SJCRH30 (cell line): ENCODE data around the gene ISM2. TPM values are rescaled to one million over a fixed set of nuclear protein-coding genes. Genes with fewer than 3 reads are reported as not detected.

Source experiments
- DNase-seq, 2 experiments: peaks; one replicate each; pipeline ENCODE4 v3.0.0-alpha.2; 2015 to 2020
- H3K27ac ChIP-seq: fragments of 250-450 bp; sonication (Bioruptor Pico); 2 replicates; pipeline ENCODE4 v1.5.1; 2020; ENCODE audit warnings: mild to moderate bottlenecking, moderate library complexity
- H3K27me3 ChIP-seq: fragments of 250-450 bp; sonication (Bioruptor Pico); 2 replicates; pipeline ENCODE4 v1.5.1; 2020; ENCODE audit warnings: mild to moderate bottlenecking, moderate library complexity
- H3K36me3 ChIP-seq: fragments of 250-450 bp; sonication (Bioruptor Pico); 2 replicates; pipeline ENCODE4 v1.5.1; 2020; ENCODE audit warnings: mild to moderate bottlenecking, moderate library complexity
- H3K4me1 ChIP-seq: fragments of 250-450 bp; sonication (Bioruptor Pico); 2 replicates; pipeline ENCODE4 v1.5.1; 2020; ENCODE audit warnings: mild to moderate bottlenecking, moderate library complexity
- H3K4me3 ChIP-seq: fragments of 250-450 bp; sonication (Bioruptor Pico); 2 replicates; pipeline ENCODE4 v1.5.1; 2020; ENCODE audit warnings: mild to moderate bottlenecking, moderate library complexity
- H3K9me3 ChIP-seq: fragments of 250-450 bp; sonication (Bioruptor Pico); replicated peaks from 2 replicates; pipeline ENCODE4 v1.5.1; 2020; ENCODE audit warnings: mild to moderate bottlenecking, moderate library complexity
- total RNA-seq: library from RNA; depleted of rRNA; stranded (reverse); fragments of >200 nt; shearing (Covaris generic); gene quantifications from 2 replicates; pipeline ENCODE4 v1.2.3, GENCODE V29; 2014

The ISM2 gene
- total RNA-seq, 1 experiment from 2014 or later = 0.16 TPM

DNA sequence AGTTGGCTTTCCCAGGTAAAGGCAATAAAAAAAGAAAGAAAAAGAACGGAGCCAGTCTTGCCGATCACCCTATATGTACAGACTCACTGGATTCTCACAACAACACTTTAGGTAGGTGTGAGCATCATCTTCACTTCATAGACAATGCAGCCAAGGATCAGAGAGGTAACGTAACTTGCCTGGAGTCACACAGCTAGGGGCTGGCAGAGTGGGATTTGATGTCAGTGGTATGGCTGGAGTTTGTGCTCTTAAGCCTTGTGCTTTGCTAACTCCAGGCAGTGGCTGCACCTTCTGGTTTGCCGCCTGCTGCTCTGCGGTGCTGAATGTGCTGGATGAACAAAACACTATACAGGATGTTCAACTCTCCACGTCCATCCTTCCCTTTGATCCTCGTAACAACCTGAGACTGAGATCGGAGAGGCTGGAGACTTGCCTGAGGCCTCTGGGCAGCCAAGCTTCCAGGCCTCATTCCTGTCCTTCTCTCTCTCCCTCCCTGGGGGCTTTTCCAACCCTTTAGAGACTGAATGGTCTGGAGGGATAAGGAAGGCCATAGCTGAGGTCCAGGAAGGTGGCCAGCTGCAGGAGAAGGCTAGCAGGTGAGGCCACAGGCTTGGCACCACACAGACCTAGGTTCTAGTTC is 8.1 kb downstream of the ISM2 start:
- Histone ChIP-seq H3K27ac (no peak overlapping the region), H3K27me3 (no peaks in the 10 kb centered on the region), H3K4me1 (no peaks in the 10 kb centered on the region), H3K9me3 (no peaks in the 10 kb centered on the region), H3K4me3 (no peak overlapping the region), H3K36me3 (no peaks in the 10 kb centered on the region)
- no peak for DNase-seq

DNA sequence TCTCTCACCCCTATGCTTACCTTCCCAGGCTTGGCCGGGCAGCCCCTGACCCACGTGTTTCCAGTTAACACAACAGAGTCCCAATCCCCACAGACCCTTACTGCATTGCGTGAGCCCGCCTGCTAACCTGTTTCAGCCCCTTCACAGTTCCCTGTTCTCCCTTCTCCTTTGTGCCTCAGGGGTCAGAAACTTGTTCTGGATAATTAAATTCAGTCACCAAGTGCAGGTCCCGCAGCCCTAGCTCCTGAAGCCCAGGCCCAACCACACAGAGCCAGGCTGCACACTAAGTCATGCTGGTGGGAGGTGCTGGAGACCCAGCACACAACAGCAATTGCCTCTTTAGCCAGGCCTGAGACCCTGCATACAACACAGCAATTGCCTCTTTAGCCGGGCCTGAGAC is 9.6 kb downstream of the ISM2 start:
- Histone ChIP-seq H3K4me3 (no peak overlapping the region), H3K36me3 (no peaks in the 10 kb centered on the region), H3K27me3 (no peaks in the 10 kb centered on the region), H3K27ac (no peak overlapping the region), H3K9me3 (no peaks in the 10 kb centered on the region), H3K4me1 (no peaks in the 10 kb centered on the region)
- no peak for DNase-seq

DNA sequence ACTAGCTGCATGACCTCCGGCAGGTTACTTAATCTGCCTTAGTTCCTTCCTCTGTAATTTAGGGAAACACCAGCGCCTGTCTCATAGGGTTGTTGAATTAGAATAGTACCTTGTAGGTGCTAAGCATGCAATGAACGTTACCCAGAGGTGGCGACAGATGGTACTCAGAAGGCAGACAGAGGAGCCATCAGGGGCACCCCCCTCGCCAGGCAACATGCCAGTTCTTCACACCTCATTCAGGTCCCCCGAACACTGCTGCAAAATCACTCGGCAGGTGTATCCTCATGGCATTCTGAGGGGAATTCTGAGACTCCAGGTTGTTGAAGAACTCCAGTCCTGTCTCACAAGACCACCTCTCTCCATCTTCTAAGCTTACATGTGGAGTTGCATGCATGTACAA is 10.1 kb downstream of the ISM2 start:
- no peaks in the 10 kb centered on the region for H3K27me3 ChIP-seq
- H3K27ac ChIP-seq = no peak overlapping the region
- no peaks in the 10 kb centered on the region for H3K4me1 ChIP-seq
- no peak overlapping the region for H3K4me3 ChIP-seq
- DNase-seq = no peak
- H3K36me3 ChIP-seq = no peaks in the 10 kb centered on the region
- H3K9me3 ChIP-seq = no peaks in the 10 kb centered on the region

DNA sequence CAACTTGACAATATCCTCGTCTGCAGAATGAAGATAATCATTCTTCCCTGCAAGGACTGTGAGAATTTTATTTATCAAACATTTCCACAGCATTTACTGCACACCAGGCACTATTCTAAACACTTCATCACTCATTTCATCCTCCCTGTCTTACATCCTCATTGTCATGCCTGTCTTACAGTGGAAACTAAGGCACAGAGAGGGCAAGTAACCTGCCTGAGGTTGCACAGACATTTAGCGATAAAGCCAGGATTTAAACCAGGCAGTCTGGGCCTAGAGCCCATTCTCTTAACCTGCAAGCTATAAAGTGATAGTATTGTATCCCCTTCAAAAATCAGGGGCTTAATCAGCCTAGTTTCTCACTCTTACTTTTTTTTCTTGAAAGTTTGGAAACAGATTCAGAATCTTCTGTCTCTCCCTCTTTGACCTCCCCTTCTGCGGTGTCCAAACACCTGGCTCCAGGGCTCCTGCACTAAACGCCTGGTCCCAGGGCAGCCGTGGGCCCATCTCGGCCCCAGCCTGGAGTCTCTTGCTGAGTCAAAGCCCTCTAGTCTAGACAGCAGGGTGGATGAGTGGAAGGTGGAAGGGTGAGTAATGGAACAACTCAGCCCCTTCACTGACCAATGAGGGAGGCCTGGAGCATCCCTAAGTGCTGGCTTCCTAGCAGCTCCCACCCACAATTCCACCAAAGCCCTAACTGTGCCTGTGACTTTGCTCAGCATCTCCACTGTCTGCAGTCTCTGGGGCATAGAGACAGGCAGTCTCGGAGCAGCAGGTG is 12.5 kb downstream of the ISM2 start:
- Histone ChIP-seq H3K27ac (no peak overlapping the region), H3K9me3 (no peaks in the 10 kb centered on the region), H3K36me3 (no peaks in the 10 kb centered on the region), H3K4me3 (no peak overlapping the region), H3K27me3 (no peaks in the 10 kb centered on the region), H3K4me1 (no peaks in the 10 kb centered on the region)
- no peak for DNase-seq

DNA sequence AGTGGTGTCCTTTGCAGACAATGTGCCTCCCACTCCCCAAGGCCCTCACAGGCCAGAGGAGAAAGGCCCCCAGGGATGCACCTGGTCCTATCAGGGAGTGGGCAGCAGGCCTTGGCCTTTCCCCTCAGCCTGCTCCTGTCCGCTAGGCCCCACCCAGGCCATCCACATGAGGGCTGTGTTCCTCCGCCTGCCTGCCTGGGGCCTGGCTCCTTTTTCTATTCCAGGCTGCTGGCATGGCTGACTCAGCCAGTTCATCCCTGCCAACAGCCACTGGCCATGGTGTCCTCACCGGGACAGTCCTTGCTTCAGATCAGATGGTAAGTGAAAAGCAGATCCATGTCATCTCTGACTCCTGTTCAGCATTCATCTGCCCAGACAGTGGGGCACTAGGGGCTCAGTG is 13.4 kb downstream of the ISM2 start:
- no peaks in the 10 kb centered on the region for H3K9me3 ChIP-seq
- no peaks in the 10 kb centered on the region for H3K4me1 ChIP-seq
- H3K36me3 ChIP-seq = no peaks in the 10 kb centered on the region
- no peak for DNase-seq
- no peak overlapping the region for H3K4me3 ChIP-seq
- no peaks in the 10 kb centered on the region for H3K27me3 ChIP-seq
- H3K27ac ChIP-seq = no peak overlapping the region

DNA sequence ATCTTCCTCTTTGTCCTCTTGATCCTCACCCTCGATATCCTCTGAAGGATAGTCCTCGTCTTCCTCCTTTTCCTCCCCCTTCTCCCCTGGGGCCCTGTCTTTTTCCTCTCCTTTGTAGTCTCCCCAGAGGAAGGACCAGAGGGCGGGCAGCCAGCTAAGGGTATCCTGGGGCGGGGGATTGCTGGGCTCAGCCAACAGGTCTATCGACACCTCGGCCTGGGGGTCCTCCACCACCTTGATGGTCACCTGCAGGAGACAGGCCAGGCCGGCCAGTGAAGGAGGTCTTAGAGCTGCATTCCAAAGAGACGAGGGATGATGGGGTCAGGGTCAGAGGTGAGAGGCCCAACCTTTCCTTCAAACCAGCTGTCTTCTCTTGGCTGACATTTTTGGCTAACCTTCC is 16.2 kb downstream of the ISM2 start:
- no peak overlapping the region for H3K27ac ChIP-seq
- H3K9me3 ChIP-seq = no peaks in the 10 kb centered on the region
- H3K36me3 ChIP-seq = no peaks in the 10 kb centered on the region
- no peaks in the 10 kb centered on the region for H3K4me1 ChIP-seq
- DNase-seq = no peak
- no peaks in the 10 kb centered on the region for H3K27me3 ChIP-seq
- no peak overlapping the region for H3K4me3 ChIP-seq

DNA sequence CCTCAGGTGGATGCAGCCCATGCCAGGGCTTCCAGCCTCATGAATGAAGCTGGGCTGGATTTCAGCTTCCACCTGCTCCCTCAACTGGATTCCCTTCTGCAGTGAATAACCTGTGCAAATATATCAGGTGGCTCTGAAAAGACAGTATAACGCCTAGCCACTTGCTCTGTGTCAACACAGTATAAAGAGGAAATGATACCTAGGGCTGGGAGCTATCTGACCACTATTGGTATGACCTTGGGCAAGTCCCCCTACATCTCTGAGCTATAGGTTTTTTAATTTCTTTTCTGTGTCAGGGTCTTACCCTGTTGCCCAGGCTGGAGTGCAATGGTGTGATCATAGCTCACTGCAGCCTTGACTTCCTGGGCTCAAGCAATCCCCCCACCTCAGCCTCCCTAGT is 19.8 kb downstream of the ISM2 start:
- Histone ChIP-seq H3K36me3 (no peaks in the 10 kb centered on the region), H3K27ac (no peak overlapping the region), H3K4me1 (no peaks in the 10 kb centered on the region), H3K27me3 (no peaks in the 10 kb centered on the region), H3K9me3 (no peaks in the 10 kb centered on the region), H3K4me3 (no peak overlapping the region)
- no peak for DNase-seq

DNA sequence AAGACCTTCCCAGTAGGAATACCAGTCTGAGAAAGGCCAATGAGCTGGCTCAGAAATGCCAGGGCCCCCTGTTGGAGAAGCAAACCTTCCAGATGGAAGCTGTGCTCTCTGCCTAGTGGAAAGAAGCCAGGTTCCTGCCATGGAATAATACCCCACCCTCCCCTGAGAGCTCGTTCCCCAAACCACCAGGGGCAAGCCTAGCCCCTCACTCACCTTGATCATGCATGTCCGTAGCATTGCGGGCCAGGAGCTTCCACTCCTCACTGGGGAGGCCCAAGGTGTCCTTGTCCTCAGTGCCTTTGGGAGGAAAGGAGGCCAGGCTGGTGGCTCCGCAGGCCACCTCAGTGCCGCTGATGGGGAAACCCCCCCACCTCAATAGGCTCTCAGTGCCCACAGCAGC is 20.6 kb downstream of the ISM2 start:
- 0 out of 2 replicates have a peak, but pooled peaks cover under 1% of the 10 kb centered on the region for H3K27me3 ChIP-seq

DNA sequence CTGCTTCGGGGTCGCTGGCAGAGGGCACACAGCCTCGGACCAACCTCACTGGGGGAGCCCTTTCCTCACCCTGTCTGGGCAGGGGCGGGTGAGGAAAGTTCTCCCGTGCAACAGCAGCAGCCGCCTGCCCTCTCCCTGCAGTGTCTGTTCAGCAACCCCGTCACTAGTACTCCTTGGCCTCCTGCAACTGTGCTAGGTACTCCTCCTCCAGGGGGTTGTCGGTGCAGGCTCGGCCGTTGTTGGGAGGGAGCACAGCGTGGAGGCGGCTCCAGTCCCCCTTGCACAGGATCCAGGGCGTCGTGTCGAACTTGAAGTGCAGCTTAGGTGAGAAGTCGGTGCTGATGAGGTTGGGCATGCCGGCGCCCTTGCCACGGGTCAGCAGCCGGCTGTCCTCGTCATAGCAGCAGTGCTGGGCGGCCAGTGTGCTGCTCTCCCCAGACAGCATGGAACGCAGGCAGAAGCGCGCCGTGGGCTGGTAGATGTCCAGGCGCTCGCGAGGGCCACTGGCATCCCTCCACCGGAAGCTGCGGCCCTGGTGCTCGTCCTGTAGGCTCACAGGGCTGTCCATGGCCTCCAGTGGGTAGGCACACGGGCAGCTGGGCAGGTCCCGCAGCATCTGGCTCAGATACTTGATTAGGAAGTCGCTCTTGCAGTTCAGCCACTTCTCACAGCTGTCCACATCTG is 23.0 kb downstream of the ISM2 start:
- Histone ChIP-seq H3K36me3 (no peaks in the 10 kb centered on the region), H3K27ac (no peak overlapping the region), H3K27me3 (peaks cover 2% of the 10 kb centered on the region; the same call in 1 of the 2 replicates), H3K4me3 (no peak overlapping the region), H3K4me1 (no peaks in the 10 kb centered on the region), H3K9me3 (no peaks in the 10 kb centered on the region)
- no peak for DNase-seq

More for the DNA sequence above, 20.6 kb downstream of the ISM2 start:
- Histone ChIP-seq H3K4me1 (no peaks in the 10 kb centered on the region), H3K36me3 (no peaks in the 10 kb centered on the region), H3K9me3 (no peaks in the 10 kb centered on the region), H3K4me3 (no peak overlapping the region), H3K27ac (no peak overlapping the region)
- no peak for DNase-seq

DNA sequence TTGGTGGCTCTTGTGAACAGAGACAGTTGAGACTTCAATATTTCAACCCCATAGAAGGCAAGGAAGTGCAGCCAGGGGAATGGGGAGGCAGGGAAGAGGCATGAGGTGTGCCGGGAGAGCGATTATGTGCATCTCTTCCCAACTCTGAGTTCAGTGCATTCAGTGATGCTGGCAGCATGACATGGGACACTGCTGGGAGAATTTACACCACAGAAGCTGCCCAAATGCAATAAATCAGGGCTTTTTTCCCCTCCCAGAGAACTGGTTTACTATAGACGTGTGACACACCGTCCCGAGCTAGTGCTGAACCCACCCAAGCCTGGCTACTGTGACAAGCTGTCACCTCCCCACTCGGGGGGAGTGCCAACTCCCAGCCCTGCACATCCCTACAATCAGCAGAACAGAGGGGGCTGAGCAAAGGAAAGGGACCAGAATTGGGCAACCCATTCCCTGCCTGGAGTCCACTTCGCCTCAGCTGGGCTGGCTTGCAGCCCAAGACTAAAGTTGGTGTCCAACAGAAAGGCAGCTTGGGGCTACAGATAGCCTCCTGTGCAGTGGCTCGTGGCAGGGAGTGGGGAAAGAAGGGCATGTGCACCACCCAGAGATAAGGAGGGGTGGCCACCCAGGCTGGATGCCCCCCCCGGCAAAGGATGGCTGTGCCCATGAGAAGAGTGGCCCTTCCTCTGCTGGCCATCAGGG is 24.0 kb downstream of the ISM2 start:
- 0 out of 2 replicates have a peak, but pooled peaks cover 2% of the 10 kb centered on the region for H3K36me3 ChIP-seq
- H3K4me3 ChIP-seq = no peak overlapping the region
- H3K9me3 ChIP-seq = no peaks in the 10 kb centered on the region
- H3K27me3 ChIP-seq = peaks cover 2% of the 10 kb centered on the region; the same call in 1 of the 2 replicates
- DNase-seq = no peak
- no peaks in the 10 kb centered on the region for H3K4me1 ChIP-seq
- no peak overlapping the region for H3K27ac ChIP-seq

DNA sequence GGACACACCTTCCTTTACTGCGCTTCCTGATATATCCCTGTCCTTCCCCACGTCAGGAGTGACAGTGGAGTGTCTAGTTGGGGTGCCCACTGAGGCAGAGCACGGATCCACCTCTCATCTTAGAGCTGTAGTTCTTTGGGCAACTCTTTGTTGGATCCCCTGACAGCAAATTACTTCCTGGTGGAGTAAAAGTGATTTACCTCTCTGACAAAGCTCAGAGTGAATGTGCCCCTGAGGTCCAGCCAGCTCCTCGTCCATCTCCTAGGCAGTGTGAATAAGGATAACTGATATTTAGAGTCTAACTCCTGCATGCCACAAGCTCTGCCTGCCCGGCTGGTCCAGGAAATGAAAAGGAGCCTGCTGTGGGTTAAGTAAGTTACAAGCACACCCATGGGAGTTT is 24.7 kb downstream of the ISM2 start:
- Histone ChIP-seq H3K4me3 (no peak overlapping the region), H3K36me3 (peaks cover 8% of the 10 kb centered on the region), H3K9me3 (no peaks in the 10 kb centered on the region), H3K4me1 (no peaks in the 10 kb centered on the region), H3K27ac (no peak overlapping the region), H3K27me3 (peaks cover 2% of the 10 kb centered on the region; the same call in 1 of the 2 replicates)
- no peak for DNase-seq

DNA sequence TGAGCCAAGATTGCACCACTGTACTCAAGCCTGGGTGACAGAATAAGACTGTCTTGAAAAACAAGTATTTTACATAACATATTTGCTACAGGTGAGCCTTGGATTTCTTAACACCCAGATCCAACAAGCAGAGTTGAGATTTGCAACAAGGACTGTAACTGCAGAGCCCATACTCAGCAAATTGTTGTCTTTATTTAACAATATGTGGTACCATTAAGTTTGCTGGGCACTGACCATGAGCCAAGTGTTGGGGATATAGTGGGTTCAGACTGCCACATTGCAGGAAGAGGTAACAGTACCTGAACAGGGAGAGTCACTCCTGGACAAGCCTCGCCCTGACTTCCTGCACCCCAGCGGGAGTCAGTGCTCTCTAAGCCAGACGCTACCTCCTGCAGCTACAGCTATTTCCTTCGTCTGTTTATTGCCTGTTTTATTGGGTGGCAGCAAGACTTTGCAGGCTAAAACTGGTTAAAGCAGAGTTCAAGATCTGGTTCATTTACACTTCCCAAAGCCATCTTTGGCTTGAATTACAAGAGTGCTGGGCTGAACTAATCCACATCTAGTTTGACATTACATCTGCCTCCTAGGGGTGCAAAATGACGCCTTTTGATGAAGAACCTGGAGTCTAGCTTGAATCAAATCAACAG is 28.3 kb downstream of the ISM2 start:
- Histone ChIP-seq H3K27me3 (peaks cover 2% of the 10 kb centered on the region; the same call in 1 of the 2 replicates), H3K4me3 (no peak overlapping the region), H3K36me3 (peaks cover 38% of the 10 kb centered on the region), H3K4me1 (no peaks in the 10 kb centered on the region), H3K9me3 (no peaks in the 10 kb centered on the region), H3K27ac (no peak overlapping the region)
- no peak for DNase-seq

DNA sequence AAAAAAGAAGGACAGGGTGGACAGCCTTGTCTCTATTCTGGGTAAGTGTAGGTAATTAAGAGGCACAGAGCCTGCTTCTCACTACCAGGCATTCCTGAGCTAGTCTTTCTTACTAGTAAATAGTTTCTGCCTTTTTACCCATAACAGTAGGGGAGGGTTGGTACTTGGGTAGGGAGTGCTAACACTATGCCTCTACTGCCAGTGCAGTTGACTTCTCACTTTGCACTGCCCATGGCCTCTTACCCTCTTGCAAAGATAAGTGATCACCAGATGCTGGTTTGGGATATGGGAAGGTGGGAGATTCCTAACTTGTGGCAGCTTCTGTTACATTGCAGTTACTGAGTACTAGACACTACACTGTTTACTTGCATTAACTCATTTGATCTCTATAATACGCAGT is 29.1 kb downstream of the ISM2 start:
- H3K36me3 ChIP-seq = peaks cover 46% of the 10 kb centered on the region

DNA sequence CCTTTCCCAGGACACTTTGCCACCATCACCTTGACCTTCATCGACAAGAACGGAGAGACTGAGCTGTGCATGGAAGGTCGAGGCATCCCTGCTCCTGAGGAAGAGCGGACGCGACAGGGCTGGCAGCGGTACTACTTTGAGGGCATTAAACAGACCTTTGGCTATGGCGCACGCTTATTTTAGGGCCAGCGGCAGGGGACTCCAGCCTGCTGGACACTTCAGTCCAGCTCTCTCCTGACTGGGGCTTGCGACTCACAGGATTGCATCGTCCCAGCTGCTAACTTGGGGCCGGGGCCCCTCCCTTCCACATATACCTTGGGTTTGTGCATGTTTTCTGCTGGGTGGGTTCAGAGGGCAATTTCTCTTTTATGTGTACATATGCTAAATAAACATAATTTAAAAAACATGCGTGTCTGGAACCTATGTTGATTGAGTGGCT is 29.5 kb downstream of the ISM2 start:
- Histone ChIP-seq H3K4me3 (no peak overlapping the region), H3K27me3 (peaks cover 2% of the 10 kb centered on the region; the same call in 1 of the 2 replicates), H3K27ac (no peak overlapping the region), H3K4me1 (no peaks in the 10 kb centered on the region), H3K36me3 (peaks cover 47% of the 10 kb centered on the region), H3K9me3 (no peaks in the 10 kb centered on the region)
- no peak for DNase-seq

More for the DNA sequence above, 29.1 kb downstream of the ISM2 start:
- Histone ChIP-seq H3K9me3 (no peaks in the 10 kb centered on the region), H3K4me1 (no peaks in the 10 kb centered on the region), H3K4me3 (no peak overlapping the region), H3K27ac (no peak overlapping the region), H3K27me3 (peaks cover 2% of the 10 kb centered on the region; the same call in 1 of the 2 replicates)
- no peak for DNase-seq
